Measurements from ENCODE around the gene IDUA.

The IDUA gene

DNA sequence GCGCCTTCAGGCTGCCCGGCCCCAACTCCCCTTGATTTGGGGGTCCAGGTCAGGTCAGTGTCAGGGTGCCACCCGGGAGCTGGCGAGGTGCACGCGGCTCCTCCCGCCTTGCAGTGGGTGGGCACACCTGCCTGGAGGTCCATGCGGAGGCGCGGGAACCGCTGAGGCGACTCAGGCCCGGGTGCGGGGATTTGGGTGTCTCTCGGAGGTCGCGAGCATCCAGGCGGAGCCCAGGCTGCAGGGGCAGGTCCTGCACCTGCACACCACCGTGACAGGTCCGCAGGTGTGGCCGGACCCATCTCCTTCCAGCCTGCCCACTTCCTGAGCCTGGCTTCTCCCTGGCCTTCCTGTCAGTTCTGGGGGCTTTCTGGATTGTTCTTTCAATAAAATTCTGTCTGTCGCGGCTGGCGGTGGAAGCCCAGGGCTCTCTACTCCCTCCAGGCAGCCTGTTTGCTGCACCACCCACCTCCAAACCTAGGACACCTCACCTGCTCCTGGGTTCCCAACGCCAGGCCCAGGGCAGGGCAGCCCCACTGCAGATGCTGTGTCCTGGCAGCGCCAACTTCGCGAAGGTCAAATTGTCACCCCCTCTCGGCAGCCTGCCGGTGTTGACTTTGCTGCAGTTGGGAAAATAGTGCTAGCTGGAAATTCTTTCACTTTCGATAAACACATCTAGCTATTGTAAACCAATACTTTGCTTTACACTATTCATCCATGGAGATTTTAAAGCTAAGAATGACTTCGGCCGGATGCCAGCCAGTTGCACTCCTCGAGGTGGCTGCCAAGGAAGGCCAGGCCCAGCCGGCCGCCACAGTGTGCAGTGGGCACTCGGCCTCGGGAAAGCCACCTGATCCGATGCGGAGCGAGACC, 60.5 kb downstream of the IDUA start:
- DNase-seq (ENCODE audit: low read depth), result peak; percentile 35

DNA sequence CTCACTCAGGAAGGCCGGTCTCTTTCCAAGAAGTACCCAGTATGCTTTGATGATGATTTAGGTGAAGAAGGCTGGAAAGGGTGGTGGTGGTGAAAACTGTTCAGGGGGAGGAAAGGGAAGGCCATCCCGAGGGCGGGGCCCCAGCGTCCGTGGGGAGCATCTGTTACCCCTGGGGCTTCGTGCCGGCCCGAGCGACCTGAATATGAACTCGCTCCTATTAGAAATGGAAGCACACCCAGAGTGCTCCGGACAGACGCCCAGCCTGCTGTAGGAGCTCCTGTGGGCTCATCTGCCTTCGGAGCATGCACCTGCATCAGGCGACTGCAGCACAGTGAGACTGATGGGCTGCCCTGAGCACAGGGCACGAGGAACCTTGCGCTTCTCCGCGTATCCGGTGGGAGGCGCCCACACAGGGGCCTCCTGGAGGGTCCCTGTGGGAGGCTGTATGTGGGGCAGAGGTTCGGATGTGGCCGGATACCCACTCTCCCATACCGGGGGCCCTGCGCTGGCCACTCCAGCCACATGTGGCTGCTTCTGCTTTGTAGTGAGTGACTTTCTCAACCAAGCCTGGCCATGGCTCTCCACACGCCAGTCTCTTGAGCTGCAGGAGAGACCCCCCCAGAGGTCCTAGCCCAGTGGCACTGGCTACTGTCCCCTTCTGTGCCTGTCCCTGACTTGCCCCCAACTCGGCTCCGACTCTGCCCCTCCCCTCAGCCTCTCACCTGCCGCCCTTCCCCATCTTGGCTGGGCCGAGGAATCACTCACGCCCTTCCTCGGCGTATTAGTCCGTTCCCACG, 61.3 kb downstream of the IDUA start:
- no peak for DNase-seq (ENCODE audit: low read depth)
- TF ChIP-seq, protein P1, sequence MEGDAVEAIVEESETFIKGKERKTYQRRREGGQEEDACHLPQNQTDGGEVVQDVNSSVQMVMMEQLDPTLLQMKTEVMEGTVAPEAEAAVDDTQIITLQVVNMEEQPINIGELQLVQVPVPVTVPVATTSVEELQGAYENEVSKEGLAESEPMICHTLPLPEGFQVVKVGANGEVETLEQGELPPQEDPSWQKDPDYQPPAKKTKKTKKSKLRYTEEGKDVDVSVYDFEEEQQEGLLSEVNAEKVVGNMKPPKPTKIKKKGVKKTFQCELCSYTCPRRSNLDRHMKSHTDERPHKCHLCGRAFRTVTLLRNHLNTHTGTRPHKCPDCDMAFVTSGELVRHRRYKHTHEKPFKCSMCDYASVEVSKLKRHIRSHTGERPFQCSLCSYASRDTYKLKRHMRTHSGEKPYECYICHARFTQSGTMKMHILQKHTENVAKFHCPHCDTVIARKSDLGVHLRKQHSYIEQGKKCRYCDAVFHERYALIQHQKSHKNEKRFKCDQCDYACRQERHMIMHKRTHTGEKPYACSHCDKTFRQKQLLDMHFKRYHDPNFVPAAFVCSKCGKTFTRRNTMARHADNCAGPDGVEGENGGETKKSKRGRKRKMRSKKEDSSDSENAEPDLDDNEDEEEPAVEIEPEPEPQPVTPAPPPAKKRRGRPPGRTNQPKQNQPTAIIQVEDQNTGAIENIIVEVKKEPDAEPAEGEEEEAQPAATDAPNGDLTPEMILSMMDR (conservative IDR thresholded peaks at IDR 0.05; ENCODE audit: low read depth, low read length), result no peak
- no peak overlapping the region for H3K4me3 ChIP-seq (ENCODE audit: low read depth, low read length)

More for the DNA sequence above, 60.5 kb downstream of the IDUA start:
- H3K4me3 ChIP-seq (ENCODE audit: low read depth, low read length), result no peak overlapping the region
- TF ChIP-seq, protein P1 (conservative IDR thresholded peaks at IDR 0.05; ENCODE audit: low read depth, low read length), result no peak

DNA sequence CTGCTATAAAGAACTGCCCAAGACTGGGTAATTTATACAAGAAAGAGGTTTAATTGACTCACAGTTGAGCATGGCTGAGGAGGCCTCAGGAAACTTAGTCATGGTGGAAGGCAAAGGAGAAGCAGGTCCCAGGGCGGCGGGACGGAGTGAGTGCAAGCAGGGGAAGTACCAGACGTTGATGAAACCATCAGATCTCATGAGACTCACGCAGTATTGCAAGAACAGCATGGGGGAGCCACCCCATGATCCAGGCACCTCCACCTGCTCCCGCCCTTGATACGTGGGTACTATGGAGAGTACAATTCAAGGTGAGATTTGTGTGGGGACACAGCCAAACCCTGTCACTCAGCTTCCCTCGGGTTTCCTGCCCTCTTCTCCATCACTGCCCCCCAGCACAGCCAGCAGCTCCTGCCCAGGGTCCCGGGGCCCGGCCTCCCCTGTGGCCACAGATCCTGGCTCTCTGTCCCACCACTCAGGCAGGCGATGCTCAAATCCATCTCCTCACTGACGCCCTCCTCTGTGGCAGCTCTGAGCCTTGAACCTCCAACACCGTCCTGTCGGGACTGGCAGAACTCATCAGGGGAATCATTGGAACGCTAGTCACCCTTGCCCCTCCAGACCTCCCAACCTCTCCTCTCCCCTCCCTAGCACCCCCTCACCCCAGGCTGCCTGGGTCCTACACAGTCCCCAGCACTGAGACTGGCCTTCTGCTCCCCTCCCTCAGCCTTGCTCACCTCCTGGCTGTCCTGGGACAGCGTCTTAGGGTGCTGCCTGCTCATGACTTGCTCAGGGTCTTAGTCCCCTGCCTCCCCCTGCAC, 62.1 kb downstream of the IDUA start:
- no peak overlapping the region for H3K4me3 ChIP-seq (ENCODE audit: low read depth, low read length)
- TF ChIP-seq, protein P1 (conservative IDR thresholded peaks at IDR 0.05; ENCODE audit: low read depth, low read length), result no peak
- no peak for DNase-seq (ENCODE audit: low read depth)

DNA sequence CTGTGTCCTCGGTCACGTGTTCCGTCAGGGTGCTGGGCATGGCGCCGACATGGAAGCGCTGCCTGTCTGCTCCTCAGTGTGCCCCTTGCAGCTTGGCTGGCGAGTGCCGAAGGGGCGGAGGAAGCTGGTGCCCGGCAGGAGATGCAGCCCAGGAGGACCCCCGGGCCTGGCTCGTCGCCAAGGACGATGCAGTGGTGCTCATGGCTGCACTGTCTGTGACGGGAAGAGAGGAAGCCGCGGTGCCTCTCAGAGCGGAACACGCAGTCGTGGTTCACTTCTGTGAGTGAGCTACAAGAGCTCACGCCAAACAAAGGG, 62.7 kb downstream of the IDUA start:
- DNase-seq (ENCODE audit: low read depth), result no peak
- TF ChIP-seq, protein P1 (conservative IDR thresholded peaks at IDR 0.05; ENCODE audit: low read depth, low read length), result no peak
- no peak overlapping the region for H3K4me3 ChIP-seq (ENCODE audit: low read depth, low read length)

DNA sequence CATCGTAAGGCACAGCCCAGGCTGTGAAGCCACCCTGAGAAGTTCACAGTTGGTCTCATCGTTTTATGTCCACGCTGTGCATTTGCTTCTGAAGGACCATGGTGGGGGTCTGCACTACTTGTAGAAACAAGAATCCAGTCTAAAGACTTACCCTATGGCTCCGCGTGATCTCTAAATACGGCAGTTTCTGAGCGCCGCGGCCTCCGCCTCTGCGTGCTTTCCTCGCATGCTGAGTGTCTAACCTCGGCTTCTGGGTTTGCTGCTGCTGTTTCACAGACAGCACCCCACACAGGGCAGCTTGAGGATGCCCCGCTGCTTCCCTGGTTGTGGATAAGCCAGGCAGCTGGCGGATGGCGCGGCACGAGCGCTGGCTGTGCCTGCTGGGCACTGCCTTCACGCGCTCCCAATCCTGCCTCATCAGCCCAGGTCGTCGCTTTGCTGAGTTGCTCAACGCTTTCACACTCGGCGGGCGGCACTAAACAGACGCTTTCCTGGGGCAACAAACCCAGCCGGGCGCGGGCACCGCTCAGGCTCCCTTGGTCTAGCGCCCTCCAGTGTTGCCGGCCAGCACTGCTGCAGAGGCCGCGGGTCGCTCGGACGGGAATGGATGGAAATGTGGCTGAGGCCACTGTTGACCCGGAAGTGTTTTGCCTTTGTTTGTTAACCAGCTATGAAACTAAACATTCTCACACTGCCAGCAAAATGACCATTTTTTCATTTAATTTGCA, 63.8 kb downstream of the IDUA start:
- DNase-seq (ENCODE audit: low read depth), result no peak
- TF ChIP-seq, protein P1 (conservative IDR thresholded peaks at IDR 0.05; ENCODE audit: low read depth, low read length), result peak; percentile 51
- H3K4me3 ChIP-seq (ENCODE audit: low read depth, low read length), result no peak overlapping the region

DNA sequence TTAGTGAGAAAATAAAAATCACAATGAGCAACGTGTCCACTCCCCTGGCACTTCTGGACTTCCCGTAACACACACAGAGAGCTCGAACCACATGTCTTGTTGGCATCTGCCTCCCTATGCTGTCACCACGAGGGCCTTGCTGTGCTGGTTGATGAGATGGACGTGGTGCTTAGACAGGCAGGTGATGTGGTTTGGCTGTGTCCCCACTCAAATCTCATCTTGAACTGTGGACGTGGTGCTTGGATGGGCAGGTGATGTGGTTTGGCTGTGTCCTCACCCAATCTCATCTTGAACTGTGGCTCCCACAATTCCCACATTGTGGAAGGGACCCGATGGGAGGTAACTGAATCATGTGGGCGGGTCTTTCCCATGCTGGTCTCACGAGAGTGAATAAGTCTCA, 64.6 kb downstream of the IDUA start:
- DNase-seq (ENCODE audit: low read depth), result no peak

More for the DNA sequence above, 64.6 kb downstream of the IDUA start:
- H3K4me3 ChIP-seq (ENCODE audit: low read depth, low read length), result no peak overlapping the region
- TF ChIP-seq, protein P1 (conservative IDR thresholded peaks at IDR 0.05; ENCODE audit: low read depth, low read length), result no peak

All from choroid plexus epithelial cell (primary cell).